ENCODE measurements around the gene EXOC4.

Gene EXOC4

GRCh38 chr7:133497061-133497460 is 244.2 kb downstream of the EXOC4 start:
- no peak for DNase-seq (ENCODE audit: extremely low read depth, low read depth)
- TF ChIP-seq, protein P1, sequence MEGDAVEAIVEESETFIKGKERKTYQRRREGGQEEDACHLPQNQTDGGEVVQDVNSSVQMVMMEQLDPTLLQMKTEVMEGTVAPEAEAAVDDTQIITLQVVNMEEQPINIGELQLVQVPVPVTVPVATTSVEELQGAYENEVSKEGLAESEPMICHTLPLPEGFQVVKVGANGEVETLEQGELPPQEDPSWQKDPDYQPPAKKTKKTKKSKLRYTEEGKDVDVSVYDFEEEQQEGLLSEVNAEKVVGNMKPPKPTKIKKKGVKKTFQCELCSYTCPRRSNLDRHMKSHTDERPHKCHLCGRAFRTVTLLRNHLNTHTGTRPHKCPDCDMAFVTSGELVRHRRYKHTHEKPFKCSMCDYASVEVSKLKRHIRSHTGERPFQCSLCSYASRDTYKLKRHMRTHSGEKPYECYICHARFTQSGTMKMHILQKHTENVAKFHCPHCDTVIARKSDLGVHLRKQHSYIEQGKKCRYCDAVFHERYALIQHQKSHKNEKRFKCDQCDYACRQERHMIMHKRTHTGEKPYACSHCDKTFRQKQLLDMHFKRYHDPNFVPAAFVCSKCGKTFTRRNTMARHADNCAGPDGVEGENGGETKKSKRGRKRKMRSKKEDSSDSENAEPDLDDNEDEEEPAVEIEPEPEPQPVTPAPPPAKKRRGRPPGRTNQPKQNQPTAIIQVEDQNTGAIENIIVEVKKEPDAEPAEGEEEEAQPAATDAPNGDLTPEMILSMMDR (IDR thresholded peaks at IDR 0.05; ENCODE audit: low read depth, low read length), result no peak

- DNase-seq (ENCODE audit: extremely low read depth, low read depth), result no peak
- TF ChIP-seq, protein P1 (IDR thresholded peaks at IDR 0.05; ENCODE audit: low read depth, low read length), result no peak
Observed at GRCh38 chr7:133501771-133502170, 248.9 kb downstream of the EXOC4 start.

DNA sequence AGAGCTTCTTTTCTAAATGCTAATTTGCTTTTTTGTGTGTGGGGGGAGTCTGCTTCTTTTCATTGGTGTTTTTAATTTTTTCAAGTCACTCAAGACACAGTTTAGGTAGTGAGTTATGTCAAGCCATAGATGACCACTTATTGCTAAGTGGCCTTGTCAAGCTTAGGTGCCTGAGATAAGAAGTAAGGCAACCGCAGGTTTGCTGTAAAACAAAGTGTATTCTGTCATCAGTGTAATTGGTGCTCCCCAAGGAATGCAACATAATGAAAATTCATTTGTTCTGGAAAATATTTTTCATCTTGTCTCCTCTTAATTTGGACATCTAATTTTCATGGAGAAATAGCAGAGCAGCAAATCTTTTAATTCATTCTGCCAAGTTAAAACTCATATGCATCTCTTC is 249.6 kb downstream of the EXOC4 start:
- no peak for DNase-seq (ENCODE audit: extremely low read depth, low read depth)
- TF ChIP-seq, protein P1 (IDR thresholded peaks at IDR 0.05; ENCODE audit: low read depth, low read length), result no peak

DNA sequence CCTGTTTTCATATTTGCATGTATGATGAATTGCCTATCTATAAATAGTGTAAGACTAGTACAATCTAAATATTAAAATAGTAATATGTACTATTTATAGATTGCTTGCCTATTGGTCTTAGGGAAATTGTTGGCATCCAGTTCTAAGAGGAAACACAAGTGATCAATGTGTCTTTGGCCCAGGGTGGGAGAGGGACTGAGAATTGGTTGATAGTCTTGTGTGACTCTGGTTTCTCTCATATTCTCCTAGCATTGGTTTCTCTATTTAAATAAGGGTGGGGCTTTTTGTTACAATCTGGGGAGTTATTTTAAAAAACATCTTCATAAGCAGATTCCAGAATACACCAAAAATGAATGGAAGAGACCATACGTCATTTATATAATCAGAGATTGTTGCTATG is 250.1 kb downstream of the EXOC4 start:
- DNase-seq (ENCODE audit: extremely low read depth, low read depth), result no peak
- TF ChIP-seq, protein P1 (IDR thresholded peaks at IDR 0.05; ENCODE audit: low read depth, low read length), result no peak

GRCh38 chr7:133504825-133505224 is 251.9 kb downstream of the EXOC4 start:
- TF ChIP-seq, protein P1 (IDR thresholded peaks at IDR 0.05; ENCODE audit: low read depth, low read length), result no peak
- DNase-seq (ENCODE audit: extremely low read depth, low read depth), result no peak

GRCh38 chr7:133509822-133510221 is 256.9 kb downstream of the EXOC4 start:
- DNase-seq (ENCODE audit: extremely low read depth, low read depth), result no peak
- TF ChIP-seq, protein P1 (IDR thresholded peaks at IDR 0.05; ENCODE audit: low read depth, low read length), result no peak

- DNase-seq (ENCODE audit: extremely low read depth, low read depth), result no peak
- TF ChIP-seq, protein P1 (IDR thresholded peaks at IDR 0.05; ENCODE audit: low read depth, low read length), result no peak
Observed at GRCh38 chr7:133510326-133511055, 257.6 kb downstream of the EXOC4 start.

Measured in AG09319 (cell line).